Neuron (in vitro differentiated cells): ENCODE results near the gene TBC1D19.

Experiments
- H2AFZ ChIP-seq: one replicate; pipeline ENCODE4 v1.6.1; 2013; ENCODE audit warnings: low read depth, mild to moderate bottlenecking, inconsistent platforms, low read length, moderate library complexity
- H3K27me3 ChIP-seq: one replicate; pipeline ENCODE4 v1.6.1; 2013; ENCODE audit warnings: low read length; ENCODE audit not compliant: insufficient read depth
- H3K36me3 ChIP-seq: one replicate; pipeline ENCODE4 v1.6.1; 2013; ENCODE audit warnings: low read length; ENCODE audit not compliant: insufficient read depth
- H3K4me1 ChIP-seq: one replicate; pipeline ENCODE4 v1.6.1; 2013; ENCODE audit warnings: low read length; ENCODE audit not compliant: insufficient read depth
- H3K4me3 ChIP-seq: 2 replicates; pipeline ENCODE4 v1.5.1; 2013; ENCODE audit warnings: mild to moderate bottlenecking, low read length, moderate library complexity
- H3K9me3 ChIP-seq: one replicate; pipeline ENCODE4 v1.6.1; 2013; ENCODE audit warnings: low read length

The TBC1D19 gene

DNA sequence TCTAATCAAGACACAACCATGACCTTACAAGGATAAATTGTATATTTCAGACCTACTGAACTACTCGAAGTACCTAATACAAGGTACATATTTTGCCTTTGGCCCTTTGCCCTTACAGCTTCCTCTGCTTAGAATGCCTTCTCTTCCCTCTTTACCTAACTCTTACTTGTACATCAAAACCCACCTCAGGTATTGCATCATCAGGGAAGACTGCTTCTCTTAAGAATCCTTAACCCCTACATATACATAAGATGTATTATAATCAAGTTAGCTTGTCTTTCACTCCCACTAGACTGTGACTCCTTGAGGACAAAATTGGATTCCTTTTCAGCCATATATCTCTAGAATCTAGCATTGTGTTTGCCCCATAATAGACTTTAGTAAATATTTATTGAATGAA is 175.0 kb downstream of the TBC1D19 start:
- Histone ChIP-seq H3K36me3 (peaks cover 2% of the 10 kb centered on the region), H3K9me3 (no peaks in the 10 kb centered on the region), H3K27me3 (no peaks in the 10 kb centered on the region), H3K4me3 (no peak overlapping the region), H3K4me1 (no peaks in the 10 kb centered on the region), H2AFZ (no peak overlapping the region)

- no peak overlapping the region for H2AFZ ChIP-seq
- no peaks in the 10 kb centered on the region for H3K9me3 ChIP-seq
- no peaks in the 10 kb centered on the region for H3K4me1 ChIP-seq
- H3K27me3 ChIP-seq: no peaks in the 10 kb centered on the region
- no peak overlapping the region for H3K4me3 ChIP-seq
- no peaks in the 10 kb centered on the region for H3K36me3 ChIP-seq
These were observed 178.8 kb downstream of the TBC1D19 start for GRCh38 chr4:26762650-26763049.

GRCh38 chr4:26763063-26763462 is 179.2 kb downstream of the TBC1D19 start:
- no peaks in the 10 kb centered on the region for H3K27me3 ChIP-seq
- no peaks in the 10 kb centered on the region for H3K4me1 ChIP-seq
- no peaks in the 10 kb centered on the region for H3K9me3 ChIP-seq
- no peaks in the 10 kb centered on the region for H3K36me3 ChIP-seq
- no peak overlapping the region for H2AFZ ChIP-seq
- no peak overlapping the region for H3K4me3 ChIP-seq

DNA sequence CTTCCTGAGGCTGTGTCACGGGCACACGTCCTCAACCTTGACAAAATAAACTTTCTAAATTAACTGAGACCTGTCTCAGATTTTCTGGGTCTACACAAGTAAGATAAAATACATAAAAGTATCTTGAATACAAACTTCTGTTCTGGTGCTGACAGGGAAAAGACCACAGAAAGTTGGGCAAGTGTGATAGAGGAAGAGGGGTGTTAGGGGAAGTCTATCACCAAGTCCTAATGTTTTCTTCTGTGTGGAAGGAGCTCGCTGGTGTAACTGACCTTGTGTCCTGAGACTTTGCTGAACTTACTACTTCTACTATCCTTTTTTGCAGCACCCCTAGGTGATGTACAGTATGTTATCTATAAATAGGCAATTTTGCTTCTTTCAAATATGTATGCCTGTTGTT is 179.8 kb downstream of the TBC1D19 start:
- Histone ChIP-seq H3K9me3 (no peaks in the 10 kb centered on the region), H3K36me3 (no peaks in the 10 kb centered on the region), H3K27me3 (no peaks in the 10 kb centered on the region), H2AFZ (no peak overlapping the region), H3K4me3 (no peak overlapping the region), H3K4me1 (no peaks in the 10 kb centered on the region)

DNA sequence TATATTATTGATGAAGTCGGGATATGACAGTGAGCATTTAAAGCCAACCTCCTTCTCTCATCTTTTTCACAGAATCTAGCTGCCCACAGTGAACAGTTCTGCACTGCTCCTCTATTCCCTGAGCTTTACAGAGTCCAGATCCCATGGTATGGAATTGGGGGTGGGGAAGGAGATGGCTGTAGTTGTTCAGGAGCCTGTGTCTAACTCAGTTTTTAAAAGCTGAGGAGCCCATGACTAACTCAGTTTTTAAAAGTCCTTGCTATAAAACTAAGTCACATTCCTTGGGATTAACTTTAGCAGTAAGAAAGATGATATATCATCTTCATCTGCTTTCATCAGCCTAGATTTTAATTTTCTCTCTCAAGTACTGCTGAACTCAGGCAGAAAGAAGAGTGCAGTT is 180.3 kb downstream of the TBC1D19 start:
- no peaks in the 10 kb centered on the region for H3K4me1 ChIP-seq
- H3K9me3 ChIP-seq: no peaks in the 10 kb centered on the region
- H2AFZ ChIP-seq: no peak overlapping the region
- H3K27me3 ChIP-seq: no peaks in the 10 kb centered on the region
- H3K36me3 ChIP-seq: no peaks in the 10 kb centered on the region
- no peak overlapping the region for H3K4me3 ChIP-seq

GRCh38 chr4:26765515-26765914 is 181.6 kb downstream of the TBC1D19 start:
- H3K36me3 ChIP-seq: no peaks in the 10 kb centered on the region
- H3K4me3 ChIP-seq: no peak overlapping the region
- H3K27me3 ChIP-seq: no peaks in the 10 kb centered on the region
- no peaks in the 10 kb centered on the region for H3K9me3 ChIP-seq
- H2AFZ ChIP-seq: no peak overlapping the region
- H3K4me1 ChIP-seq: no peaks in the 10 kb centered on the region

DNA sequence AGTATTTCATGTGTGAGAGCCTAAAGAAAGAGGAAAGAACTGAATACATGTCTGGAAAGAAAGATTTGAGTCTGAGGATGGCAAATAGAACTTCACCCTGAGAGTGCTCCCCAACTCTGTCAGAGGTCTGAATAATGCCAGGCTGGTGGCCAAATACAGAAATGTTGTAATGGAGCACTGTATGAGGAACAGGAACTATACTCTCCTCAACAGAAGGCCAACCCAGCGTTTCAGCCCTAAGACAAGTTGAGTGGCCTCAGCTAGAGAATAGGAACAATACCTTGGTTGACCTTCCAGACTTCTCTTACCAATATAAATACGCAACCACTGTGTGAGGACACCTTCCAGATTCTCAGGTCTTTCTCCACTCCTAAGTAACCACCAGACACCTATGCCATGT is 182.3 kb downstream of the TBC1D19 start:
- Histone ChIP-seq H3K9me3 (no peaks in the 10 kb centered on the region), H2AFZ (no peak overlapping the region), H3K27me3 (no peaks in the 10 kb centered on the region), H3K36me3 (no peaks in the 10 kb centered on the region), H3K4me1 (no peaks in the 10 kb centered on the region), H3K4me3 (no peak overlapping the region)

DNA sequence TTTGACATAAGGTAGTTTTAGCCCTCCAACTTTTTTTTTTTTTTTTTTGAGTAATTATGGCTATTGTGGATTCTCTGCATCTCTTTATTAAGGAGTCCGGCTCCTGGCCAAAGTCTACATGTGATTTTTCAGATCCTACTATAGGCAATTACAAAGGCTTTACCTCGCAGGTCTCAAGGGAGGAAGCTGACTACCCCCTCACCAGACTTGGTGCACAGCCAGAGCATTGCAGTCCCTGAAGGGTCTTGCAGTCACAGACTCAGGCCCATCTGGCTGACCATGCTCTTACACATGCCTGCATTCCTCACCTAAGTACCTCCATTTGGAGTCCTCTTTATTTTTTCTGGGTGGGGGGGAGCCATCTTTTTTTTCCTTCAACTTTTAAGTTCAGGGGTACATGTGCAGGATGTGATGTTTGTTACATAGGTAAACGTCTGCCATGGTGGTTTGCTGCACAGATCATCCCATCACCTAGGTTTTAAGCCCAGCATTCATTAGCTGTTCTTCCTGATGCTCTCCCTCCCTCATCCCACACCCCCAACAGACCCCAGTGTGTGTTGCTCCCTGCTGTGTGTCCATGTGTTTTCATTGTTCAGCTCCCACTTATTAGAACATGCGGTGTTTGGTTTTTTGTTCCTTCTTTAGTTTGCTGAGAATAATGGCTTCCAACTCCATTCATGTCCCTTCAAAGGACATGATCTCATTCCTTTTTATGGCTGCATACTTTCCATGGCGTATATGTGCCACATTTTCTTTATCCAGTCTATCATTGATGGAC is 188.4 kb downstream of the TBC1D19 start:
- Histone ChIP-seq H2AFZ (no peak overlapping the region), H3K4me3 (no peak overlapping the region), H3K4me1 (peaks cover 6% of the 10 kb centered on the region)

GRCh38 chr4:26779224-26779623 is 195.3 kb downstream of the TBC1D19 start:
- H3K27me3 ChIP-seq: no peaks in the 10 kb centered on the region
- no peak overlapping the region for H2AFZ ChIP-seq
- no peaks in the 10 kb centered on the region for H3K9me3 ChIP-seq
- H3K4me3 ChIP-seq: no peak overlapping the region
- no peaks in the 10 kb centered on the region for H3K36me3 ChIP-seq
- H3K4me1 ChIP-seq: no peaks in the 10 kb centered on the region

More for the DNA sequence above, 188.4 kb downstream of the TBC1D19 start:
- Histone ChIP-seq H3K27me3 (no peaks in the 10 kb centered on the region), H3K9me3 (no peaks in the 10 kb centered on the region), H3K36me3 (no peaks in the 10 kb centered on the region)

GRCh38 chr4:26779674-26780073 is 195.8 kb downstream of the TBC1D19 start:
- Histone ChIP-seq H3K9me3 (no peaks in the 10 kb centered on the region), H2AFZ (no peak overlapping the region), H3K27me3 (no peaks in the 10 kb centered on the region), H3K4me1 (no peaks in the 10 kb centered on the region), H3K4me3 (no peak overlapping the region), H3K36me3 (no peaks in the 10 kb centered on the region)

DNA sequence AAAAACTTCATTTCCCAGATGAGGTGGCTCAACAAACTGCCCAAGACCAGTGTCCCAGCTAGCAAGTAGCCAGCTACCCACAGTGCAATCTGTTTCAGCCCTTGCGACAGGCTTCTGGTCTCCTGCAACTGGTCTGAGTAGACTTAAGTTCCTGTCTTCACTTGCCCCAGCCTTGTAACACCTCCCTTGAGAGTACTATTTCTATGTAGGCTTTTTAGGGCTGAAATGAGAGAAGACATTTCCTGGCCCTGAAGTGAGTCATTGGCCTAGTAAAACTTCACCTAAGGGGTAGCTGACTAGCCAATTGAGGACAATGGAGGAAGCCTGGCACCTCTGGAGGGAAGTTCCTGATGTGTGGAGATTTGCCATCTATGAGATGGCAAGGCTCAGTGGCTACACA is 196.7 kb downstream of the TBC1D19 start:
- Histone ChIP-seq H3K36me3 (no peaks in the 10 kb centered on the region), H2AFZ (no peak overlapping the region), H3K4me3 (no peak overlapping the region), H3K27me3 (no peaks in the 10 kb centered on the region), H3K4me1 (peaks cover 4% of the 10 kb centered on the region), H3K9me3 (no peaks in the 10 kb centered on the region)

- H3K4me3 ChIP-seq: no peak overlapping the region
- no peaks in the 10 kb centered on the region for H3K27me3 ChIP-seq
- peaks cover 18% of the 10 kb centered on the region for H3K4me1 ChIP-seq
- no peaks in the 10 kb centered on the region for H3K9me3 ChIP-seq
- H2AFZ ChIP-seq: no peak overlapping the region
- H3K36me3 ChIP-seq: no peaks in the 10 kb centered on the region
These were observed 198.4 kb downstream of the TBC1D19 start for GRCh38 chr4:26782168-26782829.

DNA sequence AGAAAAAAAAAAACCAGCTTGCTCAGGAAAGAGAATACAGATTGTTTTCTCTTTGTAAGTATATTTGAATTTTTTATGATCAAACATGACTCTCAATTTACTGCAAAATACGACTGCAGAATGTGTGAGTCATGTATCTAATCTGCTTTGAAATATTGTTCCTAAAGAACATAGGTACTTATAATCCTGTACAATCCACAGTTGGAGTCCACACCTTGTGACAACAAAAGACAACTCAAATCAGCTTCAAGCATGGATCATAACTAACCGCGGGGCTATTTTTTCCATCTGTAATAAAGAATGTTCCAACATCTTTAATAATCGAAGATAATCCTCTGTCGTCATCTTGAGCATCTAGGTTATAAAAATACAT is 198.9 kb downstream of the TBC1D19 start:
- no peak overlapping the region for H2AFZ ChIP-seq
- H3K4me1 ChIP-seq: peaks cover 18% of the 10 kb centered on the region
- H3K9me3 ChIP-seq: no peaks in the 10 kb centered on the region
- no peak overlapping the region for H3K4me3 ChIP-seq
- no peaks in the 10 kb centered on the region for H3K36me3 ChIP-seq
- H3K27me3 ChIP-seq: no peaks in the 10 kb centered on the region
